IgD-negative memory B cell (primary cell): ENCODE data around the gene TNPO3. TPM values are rescaled to one million over a fixed set of nuclear protein-coding genes. Genes with fewer than 3 reads are reported as not detected.

Experiments used
- H3K27ac Mint-ChIP-seq, 3 donors: one replicate each; pipeline ENCODE4 v1.8.0; 2020 to 2022; ENCODE audit warnings: mild to moderate bottlenecking in 3 of 3, mixed read lengths in 3 of 3, moderate library complexity in 1 of 3
- H3K27me3 Mint-ChIP-seq: one replicate; pipeline ENCODE4 v1.8.0; 2021; ENCODE audit warnings: mixed read lengths
- H3K36me3 Mint-ChIP-seq: one replicate; pipeline ENCODE4 v1.8.0; 2020; ENCODE audit warnings: mild to moderate bottlenecking, mixed read lengths
- H3K4me1 Mint-ChIP-seq, 3 donors: one replicate each; pipeline ENCODE4 v1.8.0; 2020 to 2022; ENCODE audit warnings: mixed read lengths in 3 of 3, mild to moderate bottlenecking in 1 of 3
- H3K4me3 Mint-ChIP-seq, 4 donors: one replicate each; pipeline ENCODE4 v1.8.0; 2020 to 2022; ENCODE audit warnings: mild to moderate bottlenecking in 4 of 4, mixed read lengths in 4 of 4, moderate library complexity in 3 of 4
- H3K9me3 Mint-ChIP-seq, 3 donors: one replicate each; pipeline ENCODE4 v1.8.0; 2020 to 2021; ENCODE audit warnings: mixed read lengths in 3 of 3, mild to moderate bottlenecking in 1 of 3
- polyA plus RNA-seq: library from polyadenylated mRNA; unstranded; fragments of 300-500 nt; fragmentation: Illumina TruSeq; gene quantifications from one replicate; pipeline ENCODE4 v1.2.3, GENCODE V29; 2021

The TNPO3 gene
- polyA plus RNA-seq, 1 donor from 2014 or later: 36.7 TPM

DNA sequence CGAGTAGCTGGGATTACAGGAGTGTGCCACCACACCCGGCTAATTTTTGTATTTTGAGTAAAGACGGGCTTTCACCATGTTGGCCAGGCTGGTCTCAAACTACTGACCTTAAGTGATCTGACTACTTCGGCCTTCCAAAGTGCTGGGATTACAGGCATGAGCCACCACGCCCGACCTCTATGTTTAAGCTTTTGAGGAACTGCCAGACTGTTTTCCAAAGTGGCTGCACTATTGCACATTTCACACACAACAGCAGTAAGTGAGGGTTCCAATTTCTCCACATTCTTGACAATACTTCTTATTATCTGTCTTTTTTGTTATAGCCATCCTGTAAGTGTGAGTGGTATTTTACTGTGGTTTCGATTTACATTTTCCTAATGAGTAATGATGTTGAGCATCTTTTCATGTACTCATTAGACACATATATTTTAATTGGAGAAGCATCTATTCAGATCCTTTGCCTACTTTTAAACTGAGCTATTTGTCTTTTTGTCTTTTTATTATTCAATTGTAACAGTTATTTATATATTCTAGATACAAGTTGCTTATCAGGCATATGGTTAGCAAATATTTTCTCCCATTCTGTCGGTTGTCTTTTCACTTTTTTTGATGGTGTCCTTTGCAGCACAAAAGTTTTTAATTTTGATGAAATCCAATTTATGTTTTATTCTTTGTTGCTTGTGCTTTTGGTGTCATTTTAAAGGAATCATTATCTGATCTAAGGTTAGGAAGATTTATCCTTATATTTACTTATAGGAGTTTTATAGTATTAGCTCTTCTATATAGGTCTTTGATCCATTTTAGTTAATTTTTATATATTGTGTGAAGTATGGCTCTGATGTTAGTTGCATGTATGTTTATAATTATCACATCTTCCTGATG lies 130.0 kb downstream of the TNPO3 start:
- H3K9me3 Mint-ChIP-seq: no peaks in the 10 kb centered on the region
- no peaks in the 10 kb centered on the region for H3K36me3 Mint-ChIP-seq
- H3K27ac Mint-ChIP-seq: no peak overlapping the region
- H3K27me3 Mint-ChIP-seq: peaks cover 6% of the 10 kb centered on the region
- H3K4me1 Mint-ChIP-seq: no peaks in the 10 kb centered on the region
- no peak overlapping the region for H3K4me3 Mint-ChIP-seq

DNA sequence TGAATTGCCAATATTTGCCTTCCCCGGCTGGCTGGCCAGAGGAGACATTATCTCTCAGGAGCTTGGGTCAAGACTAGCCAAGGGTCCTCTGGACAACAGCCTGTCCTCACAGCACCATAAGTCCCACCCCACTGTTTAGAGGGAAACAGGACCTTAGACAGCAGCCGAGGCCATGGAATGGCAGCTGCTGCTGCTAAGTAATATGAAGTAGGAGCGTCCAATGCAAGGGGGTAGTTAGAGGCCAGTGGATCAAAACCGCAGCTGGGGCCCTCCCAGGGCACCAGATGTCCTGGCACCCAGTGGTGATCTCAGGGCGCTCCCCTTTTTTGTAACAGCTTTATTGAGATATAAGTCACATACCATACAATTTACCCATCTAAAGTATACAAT lies 131.5 kb downstream of the TNPO3 start:
- Mint-ChIP-seq H3K36me3 (no peaks in the 10 kb centered on the region), H3K4me3 (no peak overlapping the region), H3K27ac (peak overlapping the region in 1 of 3 donors; percentile 81), H3K27me3 (peaks cover 9% of the 10 kb centered on the region), H3K4me1 (peaks cover 1 to 8% (median 7%) of the 10 kb centered on the region in 3 donors), H3K9me3 (no peaks in the 10 kb centered on the region)

DNA sequence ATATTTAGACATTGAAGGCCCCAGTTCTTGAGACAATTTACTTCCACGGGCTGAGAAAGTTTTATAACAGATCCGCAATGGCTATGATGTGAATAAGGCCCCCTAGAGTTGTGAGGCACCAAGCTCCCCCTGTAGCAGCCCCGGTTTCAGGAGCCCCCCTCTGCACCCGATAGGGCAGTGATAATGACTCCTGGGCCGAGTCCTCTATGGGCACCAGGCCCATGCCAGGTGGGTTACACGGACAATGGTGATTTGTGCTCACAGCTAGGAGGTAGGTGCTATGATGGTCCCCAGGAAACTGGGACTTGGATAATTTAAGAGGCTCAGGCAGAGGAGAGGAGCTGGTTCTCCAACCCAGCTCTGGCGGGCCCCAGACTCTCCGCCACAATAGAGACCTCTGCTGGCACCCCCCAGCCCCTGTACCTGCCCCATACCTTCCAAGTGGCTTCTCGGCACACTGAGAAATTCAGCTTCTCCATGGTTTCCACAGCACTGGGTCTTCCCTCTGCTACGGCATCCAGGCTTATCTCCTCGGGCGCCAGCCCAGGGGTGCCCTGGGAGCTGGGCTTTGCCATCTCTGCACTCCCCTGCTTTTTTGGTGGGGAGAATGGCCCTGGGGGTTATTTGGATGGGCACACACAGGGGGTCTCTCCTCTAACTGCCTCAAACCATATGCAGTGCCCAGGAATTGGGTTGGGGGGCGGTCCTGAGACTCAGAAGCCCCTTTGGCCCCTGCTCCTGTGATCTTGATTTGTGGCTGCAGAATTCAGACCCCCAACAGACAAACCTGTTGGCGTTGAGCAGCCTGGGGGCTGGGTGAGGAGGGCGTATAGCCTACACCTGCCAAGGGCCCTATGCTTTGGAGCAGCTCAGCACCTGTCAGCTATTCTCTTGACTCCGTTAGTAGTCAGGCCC lies 132.2 kb downstream of the TNPO3 start:
- Mint-ChIP-seq H3K4me1 (peaks cover 3 to 8% (median 7%) of the 10 kb centered on the region in 3 donors), H3K27ac (no peak overlapping the region), H3K36me3 (no peaks in the 10 kb centered on the region), H3K4me3 (no peak overlapping the region), H3K27me3 (peaks cover 9% of the 10 kb centered on the region), H3K9me3 (no peaks in the 10 kb centered on the region)

DNA sequence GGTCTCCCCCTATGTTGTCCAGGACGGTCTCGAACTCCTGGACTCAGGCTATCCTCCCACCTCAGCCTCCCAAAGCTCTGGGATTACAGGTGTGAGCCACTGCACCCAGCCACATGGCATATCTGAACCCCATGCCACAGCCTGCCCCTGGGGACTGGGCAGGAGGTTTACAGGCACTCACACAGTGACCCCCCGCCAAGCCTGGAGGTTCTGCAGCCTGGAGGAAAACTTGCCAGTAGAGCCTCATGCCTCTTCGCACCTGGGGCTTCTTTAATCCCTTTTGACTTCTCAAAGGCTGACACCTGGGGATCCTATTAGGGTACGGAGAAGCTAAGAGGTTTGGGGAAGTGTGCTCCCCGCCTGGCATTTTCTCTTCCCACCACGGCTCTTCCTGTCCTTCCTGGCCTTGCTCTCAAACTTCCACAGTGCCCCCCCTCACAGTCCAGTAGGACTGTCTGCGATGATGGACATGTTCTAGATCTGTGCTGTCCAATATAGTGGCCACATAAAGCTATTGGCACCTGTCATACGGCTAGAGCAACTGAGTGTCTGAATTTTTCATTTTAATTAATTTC lies 133.0 kb downstream of the TNPO3 start:
- H3K27me3 Mint-ChIP-seq: peaks cover 9% of the 10 kb centered on the region
- peaks cover 3 to 8% (median 7%) of the 10 kb centered on the region in 3 donors for H3K4me1 Mint-ChIP-seq
- no peak overlapping the region for H3K4me3 Mint-ChIP-seq
- H3K27ac Mint-ChIP-seq: no peak overlapping the region
- no peaks in the 10 kb centered on the region for H3K36me3 Mint-ChIP-seq
- no peaks in the 10 kb centered on the region for H3K9me3 Mint-ChIP-seq

DNA sequence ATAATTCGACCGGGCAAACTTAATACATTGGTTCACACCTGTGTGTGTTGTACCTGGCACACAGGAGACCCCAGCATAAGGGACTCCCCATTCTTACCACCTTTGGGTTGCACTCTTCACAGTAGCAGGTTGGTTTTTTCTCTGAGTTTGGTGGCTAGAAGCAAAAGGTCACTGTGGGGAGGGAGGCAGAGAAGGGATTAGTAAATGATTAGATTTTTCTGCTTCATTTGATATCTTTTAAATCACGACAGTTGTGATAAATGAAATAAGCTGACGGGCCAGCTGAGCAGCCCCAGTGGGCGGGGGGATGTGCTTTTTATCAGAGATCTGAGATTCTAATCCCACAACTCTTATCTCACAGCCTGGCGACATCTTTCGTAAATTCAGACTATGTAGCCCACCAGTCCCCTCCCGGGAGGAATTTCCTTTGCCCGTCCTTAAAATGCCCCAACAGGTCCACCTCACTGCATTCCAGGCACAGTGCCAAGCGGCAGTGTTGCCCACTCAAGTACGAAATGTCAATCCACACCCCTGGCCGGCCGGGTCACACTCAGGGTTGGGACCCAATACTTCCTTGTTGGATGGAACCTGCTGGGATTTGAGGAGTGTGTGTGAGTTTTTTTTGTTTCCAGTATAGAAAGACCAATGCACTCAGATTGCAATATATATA lies 133.9 kb downstream of the TNPO3 start:
- peaks cover 9% of the 10 kb centered on the region for H3K27me3 Mint-ChIP-seq
- H3K27ac Mint-ChIP-seq: no peak overlapping the region
- H3K36me3 Mint-ChIP-seq: no peaks in the 10 kb centered on the region
- H3K4me3 Mint-ChIP-seq: no peak overlapping the region
- H3K9me3 Mint-ChIP-seq: no peaks in the 10 kb centered on the region
- peaks cover 3 to 8% (median 7%) of the 10 kb centered on the region in 3 donors for H3K4me1 Mint-ChIP-seq

DNA sequence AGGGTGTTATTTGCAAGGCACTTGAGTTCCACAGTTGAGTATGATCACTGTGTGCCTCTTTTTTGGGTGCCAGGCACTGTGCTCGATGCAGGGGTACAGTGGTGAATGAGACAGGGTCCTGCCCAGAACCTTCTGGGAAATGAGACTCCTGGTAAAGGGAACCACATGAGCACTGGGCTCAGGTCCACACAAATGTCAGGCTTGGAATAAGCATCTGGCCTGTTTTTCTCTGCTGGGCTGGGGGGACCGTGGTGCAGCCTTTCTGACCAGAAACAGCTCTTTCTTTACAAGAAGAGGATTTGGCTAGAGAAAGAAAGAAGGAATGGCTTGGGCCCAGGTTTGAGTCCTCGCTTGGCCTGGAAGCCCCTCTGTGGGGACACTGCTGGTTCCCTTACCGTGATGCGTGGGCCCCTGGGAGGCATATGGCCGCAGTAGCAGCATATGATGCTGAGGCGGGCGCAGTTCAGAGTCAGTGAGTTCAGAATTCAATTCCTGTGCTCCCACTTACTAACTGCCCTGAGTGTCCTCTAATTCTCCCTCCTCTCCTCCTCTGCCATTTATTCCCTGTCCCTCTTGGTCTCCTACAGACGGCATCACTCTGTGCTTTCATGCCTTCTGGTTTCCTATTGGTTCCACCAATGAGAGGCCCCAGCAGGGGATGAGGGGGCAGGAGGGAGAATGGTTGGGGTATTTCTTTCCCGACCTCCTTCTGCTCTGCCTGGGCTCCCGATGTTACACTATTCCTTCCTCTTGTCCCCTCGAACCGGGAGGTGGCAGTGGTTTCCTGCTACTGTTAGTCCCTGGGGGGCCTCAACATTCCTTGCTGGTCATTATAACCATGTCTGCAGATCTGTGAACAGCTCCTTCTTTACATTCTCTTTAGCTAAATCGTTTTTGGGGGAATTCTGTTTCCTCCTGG lies 134.8 kb downstream of the TNPO3 start:
- H3K4me3 Mint-ChIP-seq: no peak overlapping the region
- H3K27ac Mint-ChIP-seq: no peak overlapping the region
- H3K27me3 Mint-ChIP-seq: peaks cover 13% of the 10 kb centered on the region
- H3K4me1 Mint-ChIP-seq: peaks cover 6 to 11% (median 7%) of the 10 kb centered on the region in 3 donors
- H3K36me3 Mint-ChIP-seq: peaks cover 3% of the 10 kb centered on the region
- no peaks in the 10 kb centered on the region for H3K9me3 Mint-ChIP-seq

DNA sequence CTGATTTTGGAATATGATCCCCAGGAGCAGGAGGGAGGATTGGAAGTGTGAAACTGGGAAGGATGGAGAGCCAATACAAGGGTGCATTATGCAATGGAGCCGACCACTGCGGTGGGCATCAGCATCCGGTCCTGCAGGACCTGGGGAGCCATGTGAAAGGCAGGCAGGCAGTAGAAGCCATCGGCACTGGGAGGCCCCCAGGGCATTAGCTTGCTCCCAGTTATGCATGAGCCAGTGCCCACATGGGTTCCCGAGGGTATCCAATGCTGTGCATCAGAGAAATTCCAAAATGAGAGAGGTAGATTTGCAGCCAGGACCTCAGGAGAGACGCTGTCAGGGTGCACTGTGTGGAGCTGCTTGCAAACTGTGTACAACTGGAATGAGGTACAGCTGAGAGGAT lies 135.7 kb downstream of the TNPO3 start:
- H3K4me1 Mint-ChIP-seq: peaks cover 7 to 11% (median 10%) of the 10 kb centered on the region in 3 donors
- H3K36me3 Mint-ChIP-seq: peaks cover 4% of the 10 kb centered on the region
- no peak overlapping the region for H3K27ac Mint-ChIP-seq
- H3K27me3 Mint-ChIP-seq: peaks cover 20% of the 10 kb centered on the region
- H3K9me3 Mint-ChIP-seq: no peaks in the 10 kb centered on the region
- no peak overlapping the region for H3K4me3 Mint-ChIP-seq

DNA sequence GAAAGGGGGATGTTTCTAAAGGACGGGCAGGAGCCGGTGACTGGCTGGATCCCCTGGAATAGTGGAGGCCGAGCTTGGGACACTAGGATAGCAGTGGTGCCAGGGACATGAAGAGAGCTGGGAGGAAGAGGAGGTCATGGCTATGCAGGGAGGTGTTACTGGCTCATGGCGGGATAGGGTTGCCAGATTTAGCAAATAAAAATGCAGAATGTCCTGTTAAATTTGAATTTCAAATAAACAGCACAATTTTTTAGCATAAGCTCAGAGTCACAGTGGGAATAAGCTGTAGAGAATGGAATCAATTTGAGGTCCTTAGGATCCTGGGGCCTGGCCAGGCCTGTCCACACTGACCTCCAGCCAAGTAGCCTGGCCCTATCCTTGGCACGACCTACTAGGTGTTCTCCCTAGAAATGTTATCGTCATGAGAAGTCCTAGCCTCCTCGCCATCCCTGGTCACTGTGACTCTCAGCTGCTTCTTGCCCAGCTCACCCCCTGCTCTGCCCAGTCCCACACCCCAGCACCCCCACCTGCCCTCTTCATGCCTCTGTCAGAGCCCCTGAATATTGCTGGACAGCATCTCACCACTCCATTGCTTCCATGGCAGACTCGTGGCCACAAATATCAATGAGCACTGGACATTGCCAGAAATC lies 136.8 kb downstream of the TNPO3 start:
- H3K9me3 Mint-ChIP-seq: no peaks in the 10 kb centered on the region
- H3K27me3 Mint-ChIP-seq: peaks cover 22% of the 10 kb centered on the region
- H3K4me1 Mint-ChIP-seq: peaks cover 7 to 13% (median 12%) of the 10 kb centered on the region in 3 donors
- H3K36me3 Mint-ChIP-seq: peaks cover 5% of the 10 kb centered on the region
- H3K27ac Mint-ChIP-seq: peak overlapping the region in 1 of 3 donors; percentile 52
- no peak overlapping the region for H3K4me3 Mint-ChIP-seq

DNA sequence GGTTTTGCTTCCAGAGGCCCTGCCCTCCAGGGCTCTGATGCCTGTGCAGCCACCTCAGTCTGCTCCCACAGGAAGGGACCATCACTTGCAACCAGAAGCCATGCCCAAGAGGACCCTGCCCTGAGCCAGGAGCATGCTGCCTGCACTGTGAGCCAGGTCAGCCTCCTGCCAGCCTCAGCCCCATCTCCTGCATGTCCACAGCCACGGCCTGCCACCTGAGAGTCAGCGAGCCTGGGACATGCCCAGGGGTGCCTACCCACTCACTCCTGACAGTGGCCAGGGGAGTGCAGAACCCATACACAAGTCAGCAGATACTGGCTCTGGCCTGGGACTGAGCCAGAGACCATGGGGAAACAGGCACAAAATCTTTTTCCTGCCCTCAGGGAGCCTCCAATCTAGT lies 137.8 kb downstream of the TNPO3 start:
- H3K4me3 Mint-ChIP-seq: peak overlapping the region in 1 of 4 donors; percentile 22
- no peaks in the 10 kb centered on the region for H3K9me3 Mint-ChIP-seq
- peaks cover 7 to 13% (median 12%) of the 10 kb centered on the region in 3 donors for H3K4me1 Mint-ChIP-seq
- H3K27ac Mint-ChIP-seq: no peak overlapping the region
- H3K27me3 Mint-ChIP-seq: peaks cover 22% of the 10 kb centered on the region
- H3K36me3 Mint-ChIP-seq: peaks cover 5% of the 10 kb centered on the region

DNA sequence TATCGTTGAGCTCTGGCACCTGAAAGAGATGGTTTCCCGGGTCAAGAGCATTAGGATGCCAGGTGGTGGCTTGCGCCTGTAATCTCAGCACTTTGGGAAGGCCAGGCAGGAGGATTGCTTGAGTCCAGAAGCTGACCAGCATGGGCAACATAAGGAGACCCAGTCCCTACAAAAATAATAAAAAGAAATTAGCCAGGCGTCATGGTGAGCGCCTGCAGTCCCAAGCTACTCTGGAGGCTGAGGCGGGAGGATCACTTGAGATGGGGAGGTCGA lies 138.3 kb downstream of the TNPO3 start:
- H3K36me3 Mint-ChIP-seq: peaks cover 5% of the 10 kb centered on the region
- peak overlapping the region in 3 of 4 donors; percentile 28 to 60 (median 56) for H3K4me3 Mint-ChIP-seq
- no peaks in the 10 kb centered on the region for H3K9me3 Mint-ChIP-seq
- H3K27me3 Mint-ChIP-seq: peaks cover 22% of the 10 kb centered on the region
- no peak overlapping the region for H3K27ac Mint-ChIP-seq
- peaks cover 7 to 15% (median 13%) of the 10 kb centered on the region in 3 donors for H3K4me1 Mint-ChIP-seq

DNA sequence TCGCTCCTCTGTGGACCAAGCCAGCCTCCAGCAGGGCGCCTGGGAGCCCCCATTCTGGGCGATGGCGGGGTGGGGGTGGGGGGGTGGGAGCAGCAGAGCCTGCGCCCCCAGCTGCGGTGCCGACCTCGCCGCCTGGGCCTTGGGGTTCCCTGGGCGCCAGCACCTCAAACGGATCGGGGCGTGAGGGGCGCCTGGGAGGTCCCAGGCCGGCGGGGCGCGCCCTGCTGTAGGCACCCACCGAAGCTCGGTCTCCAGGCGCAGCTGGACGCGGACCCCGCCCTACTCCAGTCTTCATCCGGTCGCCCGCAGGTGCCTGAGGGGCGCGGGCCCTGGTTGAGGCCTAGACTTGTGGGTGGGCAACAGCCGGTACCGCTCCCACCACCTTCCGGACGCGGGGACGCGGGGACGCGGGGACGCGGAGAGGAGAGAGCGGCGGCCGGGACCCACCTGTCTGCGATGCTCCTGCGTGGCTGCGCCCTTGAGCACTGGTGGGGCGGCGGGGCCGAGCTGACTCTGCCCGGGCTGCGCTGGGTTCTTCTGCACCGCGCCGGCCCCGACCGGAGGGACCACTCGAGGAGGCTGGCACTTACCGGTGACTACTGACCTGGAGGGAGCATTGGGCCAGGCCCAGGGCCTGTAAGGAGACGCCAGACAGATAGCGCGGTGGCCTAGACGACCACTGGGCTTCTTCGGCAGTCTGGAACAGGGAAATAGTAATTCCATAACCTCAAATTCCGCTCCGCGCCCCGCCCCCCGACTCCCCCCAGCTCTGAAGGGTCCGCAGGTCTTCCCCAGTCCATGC lies 138.9 kb downstream of the TNPO3 start:
- Mint-ChIP-seq H3K4me3 (peak overlapping the region; percentile 54 to 78 (median 58)), H3K27me3 (peaks cover 20% of the 10 kb centered on the region), H3K9me3 (no peaks in the 10 kb centered on the region), H3K27ac (no peak overlapping the region), H3K36me3 (peaks cover 5% of the 10 kb centered on the region), H3K4me1 (peaks cover 7 to 15% (median 13%) of the 10 kb centered on the region in 3 donors)

DNA sequence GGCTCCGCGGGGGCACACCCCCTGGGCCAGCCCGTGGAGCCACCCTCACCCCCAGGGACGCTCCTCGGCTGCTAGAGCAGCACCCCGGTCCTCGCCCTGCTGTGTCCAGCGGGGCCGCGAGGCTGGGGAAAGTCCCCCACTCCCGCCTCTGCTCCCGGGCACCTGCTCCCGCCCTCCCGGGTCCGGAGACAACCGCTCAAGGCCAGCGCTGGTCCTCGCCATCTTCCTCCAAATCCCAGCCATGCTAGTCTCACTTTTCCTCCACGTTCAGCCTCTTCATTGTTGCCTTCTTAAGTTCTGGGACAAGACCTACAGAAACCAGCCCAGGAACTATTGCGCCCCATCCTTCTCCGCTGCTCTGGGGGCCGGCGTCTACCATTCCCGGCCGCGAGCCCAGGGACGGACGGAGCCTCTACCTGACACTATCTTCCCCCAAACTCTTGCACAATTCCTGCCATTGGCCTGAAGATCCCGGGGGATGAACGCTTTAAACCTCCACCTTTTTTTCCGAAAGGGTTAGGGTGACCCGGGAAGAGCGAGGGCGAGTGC lies 139.6 kb downstream of the TNPO3 start:
- no peaks in the 10 kb centered on the region for H3K9me3 Mint-ChIP-seq
- peak overlapping the region in 1 of 3 donors; percentile 45 for H3K27ac Mint-ChIP-seq
- H3K4me1 Mint-ChIP-seq: peaks cover 7 to 15% (median 13%) of the 10 kb centered on the region in 3 donors
- H3K4me3 Mint-ChIP-seq: peak overlapping the region; percentile 29 to 92 (median 78)
- peaks cover 5% of the 10 kb centered on the region for H3K36me3 Mint-ChIP-seq
- H3K27me3 Mint-ChIP-seq: peaks cover 23% of the 10 kb centered on the region
